ENCODE data around the gene AKAP13.

DNA sequence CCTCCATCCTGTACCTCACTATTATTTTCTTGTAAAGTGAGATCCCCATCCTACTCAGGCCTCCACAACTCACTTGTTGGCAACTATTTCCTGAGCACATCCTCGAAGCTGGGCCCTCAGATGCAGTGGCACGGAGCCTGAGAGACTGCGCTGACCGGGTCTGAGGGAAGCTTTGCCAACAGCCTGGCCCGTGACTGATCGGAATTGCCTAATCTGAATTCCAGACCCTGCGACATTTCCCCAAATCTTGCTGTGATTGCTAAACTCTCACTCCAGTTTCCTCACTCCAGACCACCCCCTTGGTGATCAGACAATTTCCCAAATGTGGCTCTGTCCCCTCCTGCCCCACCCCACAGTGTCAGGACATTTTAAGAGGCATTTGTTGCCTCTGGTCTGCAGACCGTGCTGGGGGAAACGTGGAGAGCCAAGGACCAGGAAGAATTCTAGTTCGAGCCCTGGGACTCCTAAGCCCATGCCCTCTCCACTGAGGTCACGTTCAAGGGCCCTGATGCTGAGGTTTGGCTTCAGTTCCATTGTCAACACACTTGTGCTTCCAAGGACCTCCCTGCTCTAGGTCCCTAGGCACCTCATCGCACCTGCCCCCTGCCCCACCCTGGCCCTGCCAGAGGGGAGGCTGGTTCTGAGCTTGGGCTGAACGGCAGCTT is 391.5 kb downstream of the AKAP13 start:
- TF ChIP-seq, protein P1, sequence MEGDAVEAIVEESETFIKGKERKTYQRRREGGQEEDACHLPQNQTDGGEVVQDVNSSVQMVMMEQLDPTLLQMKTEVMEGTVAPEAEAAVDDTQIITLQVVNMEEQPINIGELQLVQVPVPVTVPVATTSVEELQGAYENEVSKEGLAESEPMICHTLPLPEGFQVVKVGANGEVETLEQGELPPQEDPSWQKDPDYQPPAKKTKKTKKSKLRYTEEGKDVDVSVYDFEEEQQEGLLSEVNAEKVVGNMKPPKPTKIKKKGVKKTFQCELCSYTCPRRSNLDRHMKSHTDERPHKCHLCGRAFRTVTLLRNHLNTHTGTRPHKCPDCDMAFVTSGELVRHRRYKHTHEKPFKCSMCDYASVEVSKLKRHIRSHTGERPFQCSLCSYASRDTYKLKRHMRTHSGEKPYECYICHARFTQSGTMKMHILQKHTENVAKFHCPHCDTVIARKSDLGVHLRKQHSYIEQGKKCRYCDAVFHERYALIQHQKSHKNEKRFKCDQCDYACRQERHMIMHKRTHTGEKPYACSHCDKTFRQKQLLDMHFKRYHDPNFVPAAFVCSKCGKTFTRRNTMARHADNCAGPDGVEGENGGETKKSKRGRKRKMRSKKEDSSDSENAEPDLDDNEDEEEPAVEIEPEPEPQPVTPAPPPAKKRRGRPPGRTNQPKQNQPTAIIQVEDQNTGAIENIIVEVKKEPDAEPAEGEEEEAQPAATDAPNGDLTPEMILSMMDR (IDR thresholded peaks at IDR 0.05), result no peak
- no peak for TF ChIP-seq POLR2A (IDR thresholded peaks at IDR 0.05)
- peak; percentile 99 for TF ChIP-seq EP300 (IDR thresholded peaks at IDR 0.05)

Data from ovary (tissue), 3 donors.